C4-2B (cell line): ENCODE results near the gene IQCE.

Source experiments
- ZFX ChIP-seq: fragments of 450-650 bp; IDR thresholded peaks from 2 replicates; pipeline ENCODE4 v1.6.1; 2017
- TF ChIP-seq, protein P1 (sequence below): fragments of 450-650 bp; conservative IDR thresholded peaks from 2 replicates; pipeline ENCODE4 v1.5.1; 2017; ENCODE audit warnings: mild to moderate bottlenecking

DNA sequence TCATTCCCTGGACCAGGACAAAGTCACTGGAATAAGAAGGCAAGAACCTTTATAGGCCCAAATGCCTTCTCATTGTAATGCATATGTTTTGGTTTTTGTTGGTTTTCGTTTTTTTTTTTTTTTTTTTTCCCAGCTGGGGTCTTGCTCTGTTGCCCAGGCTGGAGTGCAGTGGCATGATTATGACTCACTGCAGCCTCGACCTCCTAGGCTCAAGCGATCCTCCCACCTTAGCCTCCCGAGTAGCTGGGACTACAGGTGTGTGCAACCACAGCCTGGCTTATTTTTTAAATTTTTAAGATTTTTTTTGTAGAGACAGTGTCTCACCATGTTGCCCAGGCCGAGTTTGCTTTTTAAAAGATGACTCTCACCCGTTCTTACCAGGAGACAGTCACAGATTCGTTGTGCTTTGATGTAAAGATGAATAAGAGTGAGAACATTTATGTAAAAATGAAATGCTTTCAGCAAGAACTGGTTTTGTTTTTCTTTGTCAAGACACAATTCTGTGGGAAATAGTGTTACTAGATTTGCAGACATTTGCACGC is 7.6 kb downstream of the IQCE start:
- TF ChIP-seq, protein P1, sequence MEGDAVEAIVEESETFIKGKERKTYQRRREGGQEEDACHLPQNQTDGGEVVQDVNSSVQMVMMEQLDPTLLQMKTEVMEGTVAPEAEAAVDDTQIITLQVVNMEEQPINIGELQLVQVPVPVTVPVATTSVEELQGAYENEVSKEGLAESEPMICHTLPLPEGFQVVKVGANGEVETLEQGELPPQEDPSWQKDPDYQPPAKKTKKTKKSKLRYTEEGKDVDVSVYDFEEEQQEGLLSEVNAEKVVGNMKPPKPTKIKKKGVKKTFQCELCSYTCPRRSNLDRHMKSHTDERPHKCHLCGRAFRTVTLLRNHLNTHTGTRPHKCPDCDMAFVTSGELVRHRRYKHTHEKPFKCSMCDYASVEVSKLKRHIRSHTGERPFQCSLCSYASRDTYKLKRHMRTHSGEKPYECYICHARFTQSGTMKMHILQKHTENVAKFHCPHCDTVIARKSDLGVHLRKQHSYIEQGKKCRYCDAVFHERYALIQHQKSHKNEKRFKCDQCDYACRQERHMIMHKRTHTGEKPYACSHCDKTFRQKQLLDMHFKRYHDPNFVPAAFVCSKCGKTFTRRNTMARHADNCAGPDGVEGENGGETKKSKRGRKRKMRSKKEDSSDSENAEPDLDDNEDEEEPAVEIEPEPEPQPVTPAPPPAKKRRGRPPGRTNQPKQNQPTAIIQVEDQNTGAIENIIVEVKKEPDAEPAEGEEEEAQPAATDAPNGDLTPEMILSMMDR = no peak
- no peak for TF ChIP-seq ZFX
